Stomach (tissue), 9 donors: Measurements from ENCODE around the gene SCN4A. TPM values are rescaled to one million over a fixed set of nuclear protein-coding genes. Genes with fewer than 3 reads are reported as not detected.
A peak's percentile ranks its signal among the peaks of the same experiment; 100 is the strongest.

ENCODE experiments used
- DNase-seq, 2 donors: peaks; one replicate each; pipeline versions ENCODE4 v3.0.0 to v3.0.0-alpha.2; 2013 to 2019
- H3K27ac ChIP-seq, 5 donors: fragments of 200-600 bp in 4 of 5; sonication (generic) in 4 of 5; one replicate each; pipeline ENCODE4 v1.5.1; 2013 to 2019; ENCODE audit warnings: mild to moderate bottlenecking in 1 of 5, moderate library complexity in 1 of 5
- H3K27me3 ChIP-seq, 3 donors: fragments of 200-600 bp; sonication (generic); one replicate each; pipeline ENCODE4 v1.5.1; 2017 to 2019; ENCODE audit warnings: mixed run types in 1 of 3
- H3K36me3 ChIP-seq, 4 donors: fragments of 200-600 bp; sonication (generic); 1 replicate in 3 of 4; 2 replicates in 1 of 4; pipeline ENCODE4 v1.5.1; 2016 to 2019
- H3K4me1 ChIP-seq, 4 donors: fragments of 200-600 bp; sonication (generic); one replicate each; pipeline ENCODE4 v1.5.1; 2016 to 2019
- H3K4me3 ChIP-seq, 4 donors: fragments of 200-600 bp; sonication (generic) in 3 of 4; one replicate each; pipeline ENCODE4 v1.5.1; 2016 to 2019; ENCODE audit warnings: mild to moderate bottlenecking in 1 of 4
- H3K9me3 ChIP-seq, 4 donors: fragments of 200-600 bp; sonication (generic); one replicate each; pipeline ENCODE4 v1.5.1; 2016 to 2019
- CTCF ChIP-seq, 7 experiments: fragments of 450-650 bp in 4 of 7; fragments of 200-600 bp in 3 of 7; sonication (generic) in 3 of 7; IDR thresholded peaks; one replicate each; pipeline ENCODE4 v1.5.1; 2016 to 2019; ENCODE audit warnings: antibody characterized with exemption in 7 of 7, control low read depth in 2 of 7, mild to moderate bottlenecking in 1 of 7
- EP300 ChIP-seq: sonication (generic); formaldehyde crosslinking; IDR thresholded peaks from one replicate; pipeline ENCODE4 v1.6.1; 2017; ENCODE audit warnings: antibody characterized with exemption
- POLR2A ChIP-seq, 4 donors: fragments of 450-650 bp; IDR thresholded peaks; one replicate each; pipeline ENCODE4 v1.6.1; 2016; ENCODE audit warnings: antibody characterized with exemption in 4 of 4, control low read depth in 2 of 4, mild to moderate bottlenecking in 1 of 4, moderate library complexity in 1 of 4
- POLR2AphosphoS5 ChIP-seq, 3 donors: sonication (generic); formaldehyde crosslinking; IDR thresholded peaks; one replicate each; pipeline ENCODE4 v1.6.1; 2016; ENCODE audit warnings: antibody characterized with exemption in 3 of 3
- WGBS, 5 donors: extraction: QIAGEN DNeasy Blood & Tissue Kit in 3 of 5; methylation state at CpG; one replicate each; pipeline versions ENCODE4 v1.1.5 to v1.1.7; 2013 to 2018; 5-methylcytosine and 5-hydroxymethylcytosine counted together
- intact Hi-C: fragments of 100-400 bp; cut with DNase I; formaldehyde crosslinking; loops from one replicate; pipeline ENCODE4 v1.15.1; 2023; ENCODE audit warnings: low total_unique reads
- polyA plus RNA-seq, 3 donors: library from polyadenylated mRNA; stranded (reverse); fragments of 200-250 nt; gene quantifications; one replicate each; pipeline ENCODE4 v1.2.3, GENCODE V29; 2013
- total RNA-seq, 5 donors: library from RNA; depleted of rRNA; stranded (reverse); fragments of >200 nt; gene quantifications; one replicate each; pipeline versions ENCODE4 v1.1.0 to v1.2.3, GENCODE V29; 2014 to 2016
- donor health status: healthy with polysubstance abuse.
- donor health status: Bipolar disorder and iron deficiency.
- donor health status: healthy.

SCN4A gene
- total and polyA plus RNA-seq, 8 donors: 0.05 to 2.7 (median 0.74) TPM; not detected in 2

GRCh38 chr17:63960430-63960829, 12.3 kb downstream of the SCN4A start:
- no peaks in the 10 kb centered on the region for H3K27me3 ChIP-seq
- H3K36me3 ChIP-seq: no peaks in the 10 kb centered on the region
- 49 to 64% (median 55%) methylated on average over 7 of the region's 7 CpGs for WGBS, 5 donors
- H3K4me3 ChIP-seq: no peak overlapping the region
- intact Hi-C loops: no loop called here
- peak overlapping the region in 1 of 5 donors; percentile 26 for H3K27ac ChIP-seq
- no peak for TF ChIP-seq POLR2A (IDR thresholded peaks at IDR 0.05)
- no peak for TF ChIP-seq CTCF (IDR thresholded peaks at IDR 0.05)
- no peak for TF ChIP-seq POLR2AphosphoS5 (IDR thresholded peaks at IDR 0.05)
- no peak for TF ChIP-seq EP300
- no peak for DNase-seq
- H3K4me1 ChIP-seq: peaks cover 0 to 15% (median 8%) of the 10 kb centered on the region in 4 donors
- no peaks in the 10 kb centered on the region for H3K9me3 ChIP-seq

GRCh38 chr17:63960006-63960405, 12.7 kb downstream of the SCN4A start:
- 70 to 84% (median 79%) methylated on average over 7 to 9 of the region's 9 CpGs for WGBS, 5 donors
- H3K4me1 ChIP-seq: peaks cover 0 to 15% (median 8%) of the 10 kb centered on the region in 4 donors
- DNase-seq: no peak
- no peak overlapping the region for H3K4me3 ChIP-seq
- TF ChIP-seq CTCF (IDR thresholded peaks at IDR 0.05): no peak
- TF ChIP-seq EP300: no peak
- no peak for TF ChIP-seq POLR2AphosphoS5 (IDR thresholded peaks at IDR 0.05)
- no peak for TF ChIP-seq POLR2A (IDR thresholded peaks at IDR 0.05)
- no peaks in the 10 kb centered on the region for H3K27me3 ChIP-seq
- H3K9me3 ChIP-seq: no peaks in the 10 kb centered on the region
- intact Hi-C loops: no loop called here
- peak overlapping the region in 1 of 5 donors; percentile 26 for H3K27ac ChIP-seq
- H3K36me3 ChIP-seq: no peaks in the 10 kb centered on the region

GRCh38 chr17:63956296-63956920, 16.3 kb downstream of the SCN4A start:
- peaks cover 0 to 15% (median 4%) of the 10 kb centered on the region in 4 donors for H3K4me1 ChIP-seq
- H3K4me3 ChIP-seq: no peak overlapping the region
- no peaks in the 10 kb centered on the region for H3K9me3 ChIP-seq
- peaks cover 0 to 8% (median 0%) of the 10 kb centered on the region in 3 donors for H3K27me3 ChIP-seq
- DNase-seq: no peak
- 93 to 100% (median 96%) methylated on average over 5 of the region's 5 CpGs for WGBS, 5 donors
- intact Hi-C loops: no loop called here
- TF ChIP-seq EP300: no peak
- no peak overlapping the region for H3K27ac ChIP-seq
- no peaks in the 10 kb centered on the region for H3K36me3 ChIP-seq

- TF ChIP-seq EP300: no peak
- TF ChIP-seq POLR2AphosphoS5 (IDR thresholded peaks at IDR 0.05): no peak
- TF ChIP-seq CTCF (IDR thresholded peaks at IDR 0.05): no peak
- TF ChIP-seq POLR2A (IDR thresholded peaks at IDR 0.05): no peak
- DNase-seq: no peak
- no peak overlapping the region for H3K4me3 ChIP-seq
- H3K9me3 ChIP-seq: no peaks in the 10 kb centered on the region
- H3K27ac ChIP-seq: no peak overlapping the region
- WGBS, 5 donors: 84 to 100% (median 91%) methylated on average over 2 to 4 of the region's 4 CpGs
- H3K27me3 ChIP-seq: peaks cover 0 to 9% (median 0%) of the 10 kb centered on the region in 3 donors
- H3K4me1 ChIP-seq: peaks cover 0 to 9% (median 0%) of the 10 kb centered on the region in 4 donors
- intact Hi-C loops: no loop called here
- H3K36me3 ChIP-seq: no peaks in the 10 kb centered on the region
Measured at GRCh38 chr17:63955791-63956190, 16.9 kb downstream of the SCN4A start.

- intact Hi-C loops: no loop called here
- Histone ChIP-seq H3K9me3 (no peaks in the 10 kb centered on the region), H3K27me3 (peaks cover 0 to 15% (median 0%) of the 10 kb centered on the region in 3 donors), H3K36me3 (no peaks in the 10 kb centered on the region), H3K27ac (no peak overlapping the region), H3K4me3 (no peak overlapping the region), H3K4me1 (peaks cover 0 to 7% (median 0%) of the 10 kb centered on the region in 4 donors)
- no peak for DNase-seq
- TF ChIP-seq POLR2AphosphoS5 (IDR thresholded peaks at IDR 0.05): no peak
- no peak for TF ChIP-seq CTCF (IDR thresholded peaks at IDR 0.05)
- TF ChIP-seq EP300: no peak
- TF ChIP-seq POLR2A (IDR thresholded peaks at IDR 0.05): no peak
- WGBS, 5 donors: 77 to 82% (median 78%) methylated on average over 9 to 11 of the region's 11 CpGs
Measured at GRCh38 chr17:63955232-63955631, 17.5 kb downstream of the SCN4A start.
